GM13977 (cell line): ENCODE measurements around the gene GUCD1.
"Not testable (repeated sequence)": the region's sequence is repeated elsewhere in the genome, so short reads cannot be mapped to it uniquely, and the experiment has no call there.

ENCODE experiments used
- DNase-seq: peaks from one replicate; pipeline ENCODE4 v3.0.0; 2012; ENCODE audit warnings: low spot score
- CTCF ChIP-seq: IDR thresholded peaks from 2 replicates; pipeline ENCODE4 v1.5.1; 2012; ENCODE audit warnings: mild to moderate bottlenecking, control low read depth; ENCODE audit not compliant: insufficient read depth; ENCODE audit errors: extremely low read depth, missing control alignments
- in situ Hi-C: fragments of 300-500 bp; cut with MboI; formaldehyde crosslinking; loops from one replicate; pipeline ENCODE4 v1.12.0; 2022; ENCODE audit warnings: low sequenced_read_pairs, low pct_unique_long_range_greater_than_20kb, mixed read lengths, inconsistent platforms; ENCODE audit not compliant: unreplicated experiment

The GUCD1 gene

GRCh38 chr22:24564376-24565058, 9.6 kb upstream of the GUCD1 start:
- DNase-seq, result no peak
- no peak for TF ChIP-seq CTCF
- in situ Hi-C loops, result no loop called here

GRCh38 chr22:24563246-24563645, 8.3 kb upstream of the GUCD1 start:
- in situ Hi-C loops, result no loop called here
- DNase-seq, result no peak
- no peak for TF ChIP-seq CTCF

- no peak for DNase-seq
- TF ChIP-seq CTCF, result no peak
- in situ Hi-C loops, result no loop called here
These were observed 4.5 kb upstream of the GUCD1 start for GRCh38 chr22:24559471-24559870.

GRCh38 chr22:24555165-24556039, 464 bp upstream of the GUCD1 start, which contains the start of gene SNRPD3:
Gene SNRPD3 (plus strand): TSS chr22:24555999. CDS start chr22:24557675, 1,676 bp downstream.
- no peak for TF ChIP-seq CTCF
- DNase-seq, result peak; percentile 99
- in situ Hi-C loops, result no loop called here

- DNase-seq, result no peak
- in situ Hi-C loops, result no loop called here
- no peak for TF ChIP-seq CTCF
These were observed 1.2 kb downstream of the GUCD1 start for GRCh38 chr22:24553597-24554312.

GRCh38 chr22:24552503-24553286, 2.2 kb downstream of the GUCD1 start:
- in situ Hi-C loops, DNase-seq: not testable (repeated sequence)
